ENCODE results near the gene ID3.
"Not testable (repeated sequence)": the region's sequence is repeated elsewhere in the genome, so short reads cannot be mapped to it uniquely, and the experiment has no call there.

The ID3 gene

GRCh38 chr1:23554127-23554480 lies 5.2 kb downstream of the ID3 start:
- Histone ChIP-seq H3K36me3 (ENCODE audit: insufficient read depth, low read length) (peaks cover 21% of the 10 kb centered on the region), H3K4me1 (ENCODE audit: control insufficient read depth, insufficient read depth, low read length) (peaks cover 38% of the 10 kb centered on the region), H3K9ac (ENCODE audit: low read depth, low read length) (peak overlapping the region; percentile 78), H3K27me3 (ENCODE audit: control insufficient read depth, insufficient read depth, low read length) (no peaks in the 10 kb centered on the region), H3K4me2 (ENCODE audit: low read length) (peak overlapping the region; percentile 69), H3K9me3 (replicated peaks; ENCODE audit: low read length) (no peaks in the 10 kb centered on the region), H3K4me3 (ENCODE audit: low read length) (peak overlapping the region; percentile 32)

- Histone ChIP-seq H3K4me1 (ENCODE audit: control insufficient read depth, insufficient read depth, low read length) (peaks cover 44% of the 10 kb centered on the region), H3K4me2 (ENCODE audit: low read length) (peak overlapping the region; percentile 69), H3K9me3 (replicated peaks; ENCODE audit: low read length) (no peaks in the 10 kb centered on the region), H3K9ac (ENCODE audit: low read depth, low read length) (peak overlapping the region; percentile 78), H3K27me3 (ENCODE audit: control insufficient read depth, insufficient read depth, low read length) (no peaks in the 10 kb centered on the region), H3K4me3 (ENCODE audit: low read length) (no peak overlapping the region), H3K36me3 (ENCODE audit: insufficient read depth, low read length) (peaks cover 15% of the 10 kb centered on the region)
Measured at GRCh38 chr1:23553231-23554126, 5.8 kb downstream of the ID3 start.

DNA sequence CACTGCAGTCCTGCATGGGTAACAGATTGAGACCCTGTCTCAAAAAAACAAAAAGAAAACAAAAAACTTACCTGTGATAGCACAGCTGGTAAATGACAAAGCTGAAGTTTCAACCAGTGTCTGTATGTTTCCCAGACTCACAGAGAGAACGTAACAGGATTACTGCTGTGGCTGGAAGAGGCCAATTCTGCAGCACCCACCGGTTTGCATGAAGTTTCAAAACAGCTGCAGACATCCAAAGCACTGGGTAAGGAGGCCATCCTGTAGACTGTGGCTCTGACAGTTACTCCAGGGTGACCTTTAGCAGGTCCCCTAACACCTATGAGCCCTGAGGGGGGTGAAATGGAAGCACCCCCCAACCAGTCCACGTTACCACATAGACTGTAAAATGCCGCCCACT lies 7.5 kb downstream of the ID3 start:
- Histone ChIP-seq H3K4me2 (ENCODE audit: low read length) (no peak overlapping the region), H3K4me3 (ENCODE audit: low read length) (no peak overlapping the region), H3K9me3 (replicated peaks; ENCODE audit: low read length) (no peaks in the 10 kb centered on the region), H3K4me1 (ENCODE audit: control insufficient read depth, insufficient read depth, low read length) (peaks cover 40% of the 10 kb centered on the region), H3K9ac (ENCODE audit: low read depth, low read length) (no peak overlapping the region), H3K27me3 (ENCODE audit: control insufficient read depth, insufficient read depth, low read length) (no peaks in the 10 kb centered on the region), H3K36me3 (ENCODE audit: insufficient read depth, low read length) (no peaks in the 10 kb centered on the region)

DNA sequence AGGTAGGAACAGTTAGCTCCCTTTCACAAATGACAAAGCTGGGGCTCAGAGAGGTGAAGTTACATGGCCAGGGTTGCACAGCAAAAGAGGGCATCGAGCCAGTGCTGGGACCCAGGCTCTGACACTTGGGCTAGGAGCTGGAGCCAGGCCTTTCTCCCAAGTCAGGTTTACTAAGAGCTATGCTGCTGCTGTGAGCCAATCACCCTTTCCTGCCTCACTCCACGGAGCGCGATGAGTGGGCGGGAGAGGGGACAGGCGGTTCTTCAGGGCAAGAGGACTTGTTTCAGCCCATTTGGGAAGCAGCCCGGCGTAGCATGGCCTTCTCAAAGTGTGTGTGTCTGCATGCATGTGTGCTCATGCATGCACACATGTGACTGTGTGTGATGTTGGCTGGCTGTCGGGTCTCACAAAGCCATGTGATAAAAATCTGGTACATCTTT lies 10.6 kb downstream of the ID3 start:
- H3K9ac ChIP-seq (ENCODE audit: low read depth, low read length) = peak overlapping the region; percentile 3
- H3K4me2 ChIP-seq (ENCODE audit: low read length) = peak overlapping the region; percentile 20
- H3K9me3 ChIP-seq (replicated peaks; ENCODE audit: low read length) = no peaks in the 10 kb centered on the region
- H3K27me3 ChIP-seq (ENCODE audit: control insufficient read depth, insufficient read depth, low read length) = no peaks in the 10 kb centered on the region
- no peaks in the 10 kb centered on the region for H3K36me3 ChIP-seq (ENCODE audit: insufficient read depth, low read length)
- H3K4me3 ChIP-seq (ENCODE audit: low read length) = no peak overlapping the region
- H3K4me1 ChIP-seq (ENCODE audit: control insufficient read depth, insufficient read depth, low read length) = peaks cover 15% of the 10 kb centered on the region

DNA sequence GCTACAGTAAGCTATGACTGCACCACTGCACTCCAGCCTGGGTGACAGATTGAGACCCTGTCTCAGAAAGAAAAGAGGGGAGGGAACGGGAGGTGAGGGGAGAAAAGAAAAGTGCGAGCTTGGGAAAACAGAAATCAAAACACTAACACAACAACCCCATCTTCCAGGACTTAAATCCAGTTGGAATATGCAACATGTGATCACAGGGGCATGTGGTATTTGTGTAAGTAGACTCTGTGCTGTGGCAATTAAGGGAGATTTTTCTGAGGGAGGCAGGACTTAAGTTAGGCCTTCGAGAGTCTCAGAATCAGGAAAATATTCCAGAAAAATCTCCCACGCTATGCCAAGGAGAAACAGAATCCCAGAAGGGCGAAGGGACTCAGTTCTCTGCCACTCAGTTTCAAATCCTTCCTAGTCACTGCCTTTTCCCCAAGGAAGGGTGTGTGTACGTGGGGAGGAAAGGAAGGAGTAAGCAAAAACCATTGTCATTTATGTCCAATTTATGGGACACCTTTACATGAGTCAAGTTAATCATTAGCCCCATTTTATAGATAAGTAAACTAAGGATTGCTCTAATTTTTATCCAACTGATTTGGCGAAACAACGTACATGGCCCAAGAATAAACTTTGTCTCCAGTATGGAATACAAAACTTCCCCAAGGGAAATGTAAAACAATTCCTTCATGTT lies 12.3 kb downstream of the ID3 start:
- Histone ChIP-seq H3K4me3 (ENCODE audit: low read length) (no peak overlapping the region), H3K4me2 (ENCODE audit: low read length) (no peak overlapping the region), H3K9me3 (replicated peaks; ENCODE audit: low read length) (no peaks in the 10 kb centered on the region), H3K36me3 (ENCODE audit: insufficient read depth, low read length) (no peaks in the 10 kb centered on the region), H3K4me1 (ENCODE audit: control insufficient read depth, insufficient read depth, low read length) (peaks cover 12% of the 10 kb centered on the region), H3K27me3 (ENCODE audit: control insufficient read depth, insufficient read depth, low read length) (no peaks in the 10 kb centered on the region), H3K9ac (ENCODE audit: low read depth, low read length) (no peak overlapping the region)

GRCh38 chr1:23545851-23546250 lies 13.4 kb downstream of the ID3 start:
- Histone ChIP-seq H3K36me3 (ENCODE audit: insufficient read depth, low read length) (no peaks in the 10 kb centered on the region), H3K4me1 (ENCODE audit: control insufficient read depth, insufficient read depth, low read length) (peaks cover 12% of the 10 kb centered on the region), H3K4me2 (ENCODE audit: low read length) (no peak overlapping the region), H3K27me3 (ENCODE audit: control insufficient read depth, insufficient read depth, low read length) (no peaks in the 10 kb centered on the region), H3K9me3 (replicated peaks; ENCODE audit: low read length) (no peaks in the 10 kb centered on the region), H3K9ac (ENCODE audit: low read depth, low read length) (no peak overlapping the region), H3K4me3 (ENCODE audit: low read length) (no peak overlapping the region)

DNA sequence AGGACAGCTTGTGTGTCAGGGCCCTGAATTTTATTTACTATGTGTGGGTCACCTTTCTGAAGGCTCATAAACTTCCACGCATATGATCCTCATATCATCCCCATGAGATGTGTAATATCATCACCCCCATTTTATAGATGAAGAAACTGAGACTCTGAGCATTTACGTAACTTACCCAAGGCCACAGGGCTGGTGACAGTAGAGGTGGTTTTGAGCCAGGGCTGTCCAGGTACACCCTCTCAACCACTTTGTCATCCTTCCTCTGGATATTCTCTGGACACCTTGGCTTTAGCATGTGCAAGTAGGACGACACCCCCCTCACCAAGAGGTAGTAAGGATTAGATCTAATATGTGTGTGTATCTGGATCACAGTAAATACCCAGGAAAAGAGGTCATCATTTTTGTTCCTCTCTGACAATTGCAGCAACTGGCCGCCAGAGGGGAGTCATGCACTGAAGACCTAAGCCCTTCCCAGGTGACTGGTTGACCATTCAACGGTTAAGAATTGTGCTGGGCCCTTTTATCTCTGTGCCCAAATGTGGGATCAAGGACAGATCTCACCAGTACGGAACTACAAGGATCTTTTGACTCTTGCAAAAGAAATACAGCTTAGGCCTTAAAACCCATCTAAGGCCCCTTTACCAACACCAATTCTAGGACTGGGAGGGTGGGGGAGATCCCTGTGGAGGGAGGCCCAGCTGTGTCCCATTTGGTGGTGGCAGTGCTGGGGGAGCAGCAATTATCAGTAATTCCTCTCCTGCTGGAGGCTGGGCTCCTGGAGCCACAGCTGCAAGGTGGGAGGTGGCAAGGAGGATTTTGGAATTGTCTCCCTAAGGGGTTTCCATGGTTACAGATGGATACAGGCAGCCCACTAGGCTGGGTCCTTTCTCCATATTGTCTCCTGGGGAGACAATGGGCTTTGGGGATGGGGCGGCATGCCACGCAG lies 14.6 kb downstream of the ID3 start:
- peaks cover 12% of the 10 kb centered on the region for H3K4me1 ChIP-seq (ENCODE audit: control insufficient read depth, insufficient read depth, low read length)
- H3K36me3 ChIP-seq (ENCODE audit: insufficient read depth, low read length) = no peaks in the 10 kb centered on the region
- H3K4me2 ChIP-seq (ENCODE audit: low read length) = no peak overlapping the region
- no peak overlapping the region for H3K9ac ChIP-seq (ENCODE audit: low read depth, low read length)
- H3K4me3 ChIP-seq (ENCODE audit: low read length) = no peak overlapping the region
- H3K9me3 ChIP-seq (replicated peaks; ENCODE audit: low read length) = no peaks in the 10 kb centered on the region
- H3K27me3 ChIP-seq (ENCODE audit: control insufficient read depth, insufficient read depth, low read length) = no peaks in the 10 kb centered on the region

DNA sequence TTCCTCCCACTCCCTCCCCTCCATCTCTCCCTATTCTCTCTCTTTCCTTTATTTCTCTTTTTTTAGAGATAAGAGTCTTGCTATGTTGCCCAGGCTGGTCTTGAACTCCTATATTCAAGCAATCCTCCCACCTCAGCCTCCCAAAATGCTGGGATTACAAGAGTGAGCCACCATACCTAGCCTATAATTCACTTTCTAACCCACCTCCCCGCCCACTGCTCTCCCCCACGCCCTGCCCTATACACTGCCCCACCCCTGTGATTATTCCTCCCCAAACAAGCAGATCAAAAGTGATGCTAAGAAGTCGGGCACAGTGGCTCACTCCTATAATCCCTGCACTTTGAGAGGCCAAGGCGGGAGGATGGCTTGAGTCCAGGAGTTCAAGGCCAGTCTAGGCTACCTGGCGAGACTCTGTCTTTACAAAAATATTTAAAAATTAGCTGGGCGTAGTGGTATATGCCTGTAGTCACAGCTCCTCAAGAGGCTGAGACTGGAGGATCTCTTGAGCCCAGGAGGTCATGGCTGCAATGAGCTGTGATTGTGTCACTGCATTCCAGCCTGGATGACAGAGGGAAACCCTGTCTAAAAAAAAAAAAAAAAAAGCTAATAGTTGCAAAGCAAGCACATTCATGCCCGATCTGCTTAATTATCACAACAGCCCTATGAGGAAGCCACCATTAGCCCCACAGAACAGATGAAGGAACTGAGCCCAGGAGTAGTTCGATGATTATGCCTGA lies 15.4 kb downstream of the ID3 start:
- H3K4me2 ChIP-seq (ENCODE audit: low read length) = no peak overlapping the region

DNA sequence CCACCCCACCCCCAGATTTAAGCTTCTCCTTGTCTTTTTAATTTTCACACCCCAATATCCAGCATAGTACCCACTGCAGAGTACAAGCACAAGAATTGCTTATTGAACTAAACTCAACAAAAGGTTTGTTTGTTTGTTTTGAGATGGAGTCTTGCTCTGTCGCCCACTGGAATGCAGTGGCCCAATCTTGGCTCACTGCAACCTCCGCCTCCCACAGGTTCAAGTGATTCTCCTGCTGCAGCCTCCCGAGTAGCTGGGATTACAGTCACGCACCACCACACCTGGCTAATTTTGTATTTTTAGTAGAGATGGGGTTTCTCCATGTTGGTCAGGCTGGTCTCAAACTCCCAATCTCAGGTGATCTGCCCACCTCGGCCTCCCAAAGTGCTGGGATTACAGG lies 16.4 kb downstream of the ID3 start:
- not testable (repeated sequence) for H3K4me3 ChIP-seq (ENCODE audit: low read length); H3K9me3 ChIP-seq (replicated peaks; ENCODE audit: low read length); H3K4me2 ChIP-seq (ENCODE audit: low read length); H3K27me3 ChIP-seq (ENCODE audit: control insufficient read depth, insufficient read depth, low read length); H3K36me3 ChIP-seq (ENCODE audit: insufficient read depth, low read length); H3K9ac ChIP-seq (ENCODE audit: low read depth, low read length); H3K4me1 ChIP-seq (ENCODE audit: control insufficient read depth, insufficient read depth, low read length)

More for the DNA sequence above, 15.4 kb downstream of the ID3 start:
- peaks cover 9% of the 10 kb centered on the region for H3K4me1 ChIP-seq (ENCODE audit: control insufficient read depth, insufficient read depth, low read length)
- no peaks in the 10 kb centered on the region for H3K9me3 ChIP-seq (replicated peaks; ENCODE audit: low read length)
- no peaks in the 10 kb centered on the region for H3K36me3 ChIP-seq (ENCODE audit: insufficient read depth, low read length)
- no peak overlapping the region for H3K4me3 ChIP-seq (ENCODE audit: low read length)
- no peak overlapping the region for H3K9ac ChIP-seq (ENCODE audit: low read depth, low read length)
- no peaks in the 10 kb centered on the region for H3K27me3 ChIP-seq (ENCODE audit: control insufficient read depth, insufficient read depth, low read length)

DNA sequence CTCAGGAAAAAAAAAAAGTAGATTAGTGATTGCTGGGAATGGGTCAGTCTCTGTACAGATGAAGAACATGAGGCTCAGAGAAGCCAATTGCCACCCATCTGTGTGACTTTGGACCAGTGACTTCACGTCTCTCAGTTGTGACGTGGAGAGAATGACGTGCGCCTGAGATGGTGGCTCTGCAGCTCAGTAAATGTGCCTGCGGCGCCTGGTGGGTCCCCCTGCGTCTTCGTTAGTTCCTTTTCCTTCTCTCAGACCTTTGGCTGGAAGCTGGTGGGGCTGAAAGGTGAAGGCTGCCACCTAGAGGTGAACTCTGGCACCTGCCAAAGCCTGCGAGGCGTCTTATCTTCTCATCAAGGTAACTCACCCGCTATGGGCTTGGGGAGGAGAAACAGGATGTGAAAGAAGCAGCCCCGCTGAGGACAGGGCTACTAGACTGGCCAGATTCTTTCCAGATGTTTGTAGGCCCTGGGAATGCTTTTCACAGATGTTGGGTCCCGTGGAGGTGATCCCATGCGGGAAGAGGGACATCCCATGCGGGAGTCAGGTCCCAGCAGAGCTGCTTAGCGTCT lies 19.5 kb downstream of the ID3 start:
- no peak overlapping the region for H3K9ac ChIP-seq (ENCODE audit: low read depth, low read length)
- H3K4me3 ChIP-seq (ENCODE audit: low read length) = no peak overlapping the region
- H3K9me3 ChIP-seq (replicated peaks; ENCODE audit: low read length) = no peaks in the 10 kb centered on the region
- H3K27me3 ChIP-seq (ENCODE audit: control insufficient read depth, insufficient read depth, low read length) = no peaks in the 10 kb centered on the region
- H3K4me2 ChIP-seq (ENCODE audit: low read length) = peak overlapping the region; percentile 70
- H3K36me3 ChIP-seq (ENCODE audit: insufficient read depth, low read length) = no peaks in the 10 kb centered on the region
- peaks cover 12% of the 10 kb centered on the region for H3K4me1 ChIP-seq (ENCODE audit: control insufficient read depth, insufficient read depth, low read length)
